NK-92 (cell line): ENCODE results near the gene DCLK1.

Experiments
- DNase-seq: peaks from one replicate; lab custom pipeline; 2025; ENCODE audit not compliant: unreplicated experiment; lab: John Stamatoyannopoulos, UW

DCLK1 gene

DNA sequence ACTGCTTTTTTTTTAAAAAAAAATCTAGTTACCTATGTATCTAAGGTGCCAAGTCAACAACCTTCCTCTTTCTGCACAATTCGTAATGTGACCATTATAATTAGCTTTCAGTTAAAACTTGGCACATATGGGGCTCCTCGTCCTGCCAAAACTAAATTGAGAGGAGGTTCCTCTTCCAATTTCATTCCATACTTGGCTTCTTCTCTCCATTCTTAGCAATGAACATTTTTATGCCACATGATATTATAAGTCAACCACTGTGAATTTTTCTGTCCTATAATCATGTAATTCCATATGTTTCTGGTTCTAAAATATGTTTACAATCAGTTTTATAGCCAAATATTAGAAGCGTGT, 177.0 kb downstream of the DCLK1 start:
- no peak for DNase-seq

GRCh38 chr13:35953537-35954206, 177.5 kb downstream of the DCLK1 start:
- DNase-seq: no peak

GRCh38 chr13:35947315-35947714, 183.9 kb downstream of the DCLK1 start:
- DNase-seq: no peak

- DNase-seq: no peak
These were observed 185.8 kb downstream of the DCLK1 start for GRCh38 chr13:35945368-35945767.

DNA sequence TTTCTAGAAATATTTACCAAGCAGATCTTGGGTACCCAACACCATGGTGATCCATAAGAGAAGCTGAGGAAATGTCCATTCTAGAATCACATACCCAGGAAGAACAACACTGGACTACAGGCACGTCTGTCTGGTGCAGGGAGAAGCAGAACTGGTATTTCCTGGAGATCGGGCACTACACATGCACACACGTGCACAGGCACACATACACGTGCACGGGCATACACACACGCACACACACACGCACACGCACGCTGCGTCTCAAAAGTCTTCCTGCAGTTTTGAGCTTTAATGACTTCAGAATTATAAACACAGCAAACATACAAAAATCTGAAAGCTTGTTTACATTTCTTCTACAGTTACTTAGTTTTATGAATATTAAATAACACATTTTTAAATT, 189.8 kb downstream of the DCLK1 start:
- DNase-seq: no peak

DNA sequence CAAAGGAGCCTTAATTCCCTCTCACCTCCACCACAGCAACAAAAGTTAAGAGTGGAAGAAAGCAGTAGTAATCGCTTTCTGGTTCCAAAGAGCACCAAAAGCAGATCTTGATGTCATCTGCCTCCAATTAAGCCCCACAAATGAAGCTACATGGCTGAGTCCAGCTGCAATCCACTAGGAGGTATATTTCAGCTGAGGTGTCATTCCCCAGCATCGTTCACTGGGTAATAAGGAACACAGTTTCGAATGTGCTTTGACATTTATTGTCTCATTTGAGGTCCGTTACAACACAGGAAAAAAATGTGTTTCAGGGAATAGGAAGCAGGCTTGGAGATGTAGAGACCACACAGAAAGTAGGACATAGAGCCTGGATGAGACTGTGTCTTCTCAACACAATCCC, 190.4 kb downstream of the DCLK1 start:
- no peak for DNase-seq

DNA sequence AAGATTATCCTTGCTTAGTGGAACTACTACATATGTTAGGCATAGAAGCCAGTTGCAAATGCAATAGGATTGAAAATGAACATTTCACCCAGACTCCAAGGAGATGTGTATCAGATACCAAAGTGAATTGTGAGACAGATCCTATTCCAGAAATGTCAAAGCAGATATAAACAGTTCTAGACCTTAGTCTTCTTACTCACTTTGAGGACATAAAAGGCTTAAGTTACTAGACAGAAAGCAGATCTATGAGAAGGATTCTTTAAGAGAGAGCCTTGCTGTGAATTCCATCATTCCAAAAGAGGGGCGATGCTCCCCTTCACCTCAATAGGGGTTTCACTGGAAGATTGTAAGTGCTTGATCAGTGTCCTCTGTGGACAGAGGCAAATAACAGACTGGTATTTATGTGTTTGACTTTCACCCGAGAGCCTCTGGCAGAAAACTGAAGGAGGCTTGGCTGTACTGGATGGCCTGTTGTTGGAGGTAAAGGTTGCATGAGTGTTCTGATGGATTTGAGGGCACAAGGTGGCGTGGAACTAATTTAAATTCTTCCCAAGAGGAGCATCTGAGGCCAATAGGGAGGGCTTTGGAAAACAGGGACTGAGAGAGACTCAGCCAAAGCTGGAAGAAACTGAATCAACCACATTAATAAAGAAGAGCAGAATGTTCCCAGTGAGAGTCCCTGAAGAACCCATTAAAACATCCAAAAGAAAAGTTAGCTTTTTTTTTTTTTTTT, 194.8 kb downstream of the DCLK1 start:
- no peak for DNase-seq

DNA sequence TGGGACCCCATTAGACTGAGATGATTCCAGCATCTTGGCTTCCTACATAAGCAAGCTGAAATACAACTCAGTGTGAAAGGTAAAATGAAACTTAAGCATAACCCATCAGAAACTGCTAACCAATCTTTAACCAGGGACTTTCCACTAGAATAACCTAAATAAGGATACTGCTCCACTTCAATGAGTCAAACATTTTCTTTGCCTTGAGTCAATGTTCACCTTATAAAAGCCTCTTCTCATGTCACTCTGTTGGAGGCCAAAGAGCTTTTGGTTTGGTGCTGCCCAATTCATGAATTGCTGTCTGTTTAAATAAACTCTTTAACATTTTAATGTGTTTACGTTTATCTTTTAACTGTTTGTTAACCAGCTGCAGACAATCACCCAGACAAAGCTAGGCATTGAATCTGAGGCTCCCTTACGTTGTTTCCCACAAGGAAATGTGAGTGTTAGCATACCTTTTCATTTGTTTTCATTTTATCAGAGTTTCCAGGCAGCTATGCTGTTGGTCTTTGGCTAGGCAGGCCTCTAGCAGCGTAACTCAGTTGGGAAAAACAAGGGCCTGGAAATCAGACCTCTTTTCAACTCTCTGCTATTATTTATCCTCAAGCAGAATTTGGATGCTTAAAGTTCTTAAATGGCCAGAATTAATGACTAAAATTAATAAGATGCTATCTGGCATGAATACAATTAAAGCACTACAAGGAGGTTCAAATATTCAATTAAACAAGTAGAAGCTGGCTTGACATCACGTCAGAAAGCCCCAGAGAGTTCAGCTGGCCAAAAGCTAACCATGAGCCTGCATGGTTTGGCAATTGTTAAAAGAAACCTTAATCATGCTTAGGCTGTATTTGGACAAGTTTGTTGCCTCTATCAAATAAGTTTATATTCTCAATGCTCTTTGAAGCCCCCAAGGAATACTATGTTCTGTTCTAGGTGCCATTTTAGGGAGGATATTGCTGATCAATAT, 200.2 kb downstream of the DCLK1 start:
- DNase-seq: no peak

GRCh38 chr13:35927567-35928021, 203.6 kb downstream of the DCLK1 start:
- no peak for DNase-seq

- DNase-seq: no peak
These were observed 204.2 kb downstream of the DCLK1 start for GRCh38 chr13:35926859-35927530.

GRCh38 chr13:35925669-35926068, 205.5 kb downstream of the DCLK1 start:
- no peak for DNase-seq

- no peak for DNase-seq
These were observed 207.8 kb downstream of the DCLK1 start for GRCh38 chr13:35923347-35923746.

DNA sequence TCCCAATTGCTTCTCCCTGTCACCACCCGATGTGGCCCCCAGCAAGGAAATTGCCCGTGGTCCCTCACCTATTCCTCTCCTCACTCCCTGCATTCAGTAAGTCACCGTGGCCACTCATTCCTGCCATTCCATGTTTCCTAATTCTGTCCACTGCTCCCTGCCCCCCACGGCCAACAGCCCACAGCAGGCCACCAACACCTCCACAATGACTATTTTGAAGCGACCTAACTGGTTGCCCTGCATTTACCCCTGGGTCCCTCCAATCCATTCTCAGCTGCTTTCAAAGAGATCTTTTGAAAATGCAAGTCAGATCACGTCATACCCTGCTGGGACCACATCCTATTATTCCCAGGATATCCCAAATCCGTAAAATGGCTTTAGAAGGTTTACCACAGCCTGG, 210.4 kb downstream of the DCLK1 start:
- no peak for DNase-seq

GRCh38 chr13:35917942-35918645, 213.1 kb downstream of the DCLK1 start:
- DNase-seq: no peak

GRCh38 chr13:35917252-35917941, 213.8 kb downstream of the DCLK1 start:
- no peak for DNase-seq

DNA sequence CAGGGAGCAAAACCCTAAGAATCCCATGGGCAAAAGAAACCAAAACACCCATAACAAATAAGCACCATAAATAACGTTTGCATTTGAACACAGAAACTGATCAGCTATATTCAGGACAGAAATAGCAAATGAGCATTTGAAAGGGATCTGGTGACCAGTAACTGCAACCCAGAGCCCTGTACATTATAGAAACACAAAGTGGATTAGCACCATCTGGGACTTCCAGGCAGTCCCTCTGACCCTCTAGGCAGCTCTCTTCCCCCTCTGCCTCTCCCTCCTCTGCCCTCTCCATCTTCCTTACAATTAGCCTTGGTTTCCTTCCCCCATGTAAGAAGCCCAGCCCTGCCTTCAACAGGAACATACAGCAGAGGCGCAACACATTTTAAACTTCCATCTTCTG, 215.0 kb downstream of the DCLK1 start:
- DNase-seq: no peak

DNA sequence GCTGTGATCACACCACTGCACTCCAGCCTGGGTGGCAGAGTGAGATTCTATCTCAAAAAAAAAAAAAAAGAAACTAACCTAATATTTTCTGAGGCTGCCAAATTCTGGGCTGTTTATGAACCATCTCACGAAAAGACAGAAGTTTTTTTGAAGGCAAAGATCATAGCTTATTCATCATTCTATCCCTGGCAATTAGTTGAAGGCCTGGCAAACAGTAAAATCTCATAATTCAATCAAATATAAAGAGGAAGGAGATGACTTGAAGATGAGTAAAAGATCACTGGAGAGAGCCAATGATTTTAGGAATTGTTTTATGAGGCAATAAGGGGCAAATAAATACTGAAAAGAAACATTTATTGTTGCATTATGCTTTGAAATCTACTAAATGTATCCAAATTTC, 216.5 kb downstream of the DCLK1 start:
- no peak for DNase-seq

DNA sequence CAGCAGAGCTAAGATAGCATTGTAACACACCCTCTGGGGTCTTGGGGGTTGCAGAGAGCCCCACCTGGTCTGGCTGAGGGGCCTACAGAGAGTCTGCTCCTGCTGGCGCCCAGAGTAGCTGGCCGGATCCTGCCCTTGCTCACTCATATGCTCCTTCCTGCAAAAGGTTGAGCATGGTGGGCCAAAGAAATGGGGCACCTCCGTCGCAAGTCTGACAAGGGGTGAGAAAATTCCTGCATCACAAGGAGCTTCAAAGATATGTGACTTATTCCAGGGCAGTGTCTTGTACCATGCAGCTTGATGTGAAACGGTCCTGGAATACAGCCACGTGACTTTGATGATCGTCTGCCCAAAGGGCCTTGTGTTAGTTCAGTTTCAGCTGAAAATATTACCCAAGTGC, 218.3 kb downstream of the DCLK1 start:
- DNase-seq: no peak

DNA sequence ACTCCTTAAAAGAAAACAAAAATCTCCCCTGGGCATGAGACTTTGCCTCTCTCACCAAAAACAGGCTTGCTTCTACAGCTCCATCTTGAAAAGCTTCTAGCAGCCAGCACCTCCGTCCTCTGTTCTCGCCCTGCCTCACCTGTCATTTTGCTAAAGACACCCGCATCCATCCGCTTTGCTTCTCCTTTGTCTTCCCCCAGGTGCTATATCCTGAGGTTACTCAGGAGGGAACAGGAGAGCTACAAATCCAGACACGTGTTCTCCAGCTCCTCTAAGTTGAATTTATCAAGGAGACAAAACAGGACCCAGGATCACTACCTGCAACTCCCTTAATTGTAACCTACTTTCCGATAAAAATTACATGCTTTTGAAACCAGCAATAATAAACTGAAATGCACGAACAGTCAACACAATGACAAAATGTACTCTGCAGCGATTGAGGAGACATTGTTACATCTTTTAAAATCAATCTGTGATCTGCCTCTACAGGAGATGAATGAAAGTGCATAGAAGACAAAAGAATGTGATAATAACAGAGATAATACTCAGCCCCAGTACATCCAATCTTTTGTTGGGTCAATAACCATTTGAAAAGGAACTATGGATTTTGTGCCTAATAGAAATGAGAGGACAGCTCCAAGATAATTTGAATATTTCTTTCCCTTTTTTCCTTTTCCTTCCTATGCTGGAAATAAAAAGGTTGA, 221.2 kb downstream of the DCLK1 start:
- DNase-seq: no peak
